Endothelial cell of umbilical vein (primary cell): ENCODE measurements around the gene ITGA3. TPM values are rescaled to one million over a fixed set of nuclear protein-coding genes. Genes with fewer than 3 reads are reported as not detected.

Experiments used
- BruUV-seq: library from RNA; stranded (reverse); fragments of 400-500 nt; replicated peaks from 2 replicates; lab custom pipeline; 2021; lab: Mats Ljungman, UMichigan
- CTCF ChIA-PET: fragments of 300-600, 350-600 bp; sonication (Branson Sonifier 250); formaldehyde crosslinking; loops from one replicate; lab custom pipeline; 2021; ENCODE audit warnings: antibody characterized with exemption, inconsistent platforms; lab: Charles Lee
- POLR2A ChIA-PET: fragments of 300-600, 350-600 bp; sonication (Branson Sonifier 250); formaldehyde crosslinking; loops from one replicate; lab custom pipeline; 2021; ENCODE audit warnings: antibody characterized with exemption, inconsistent platforms; lab: Charles Lee
- DNase-seq: peaks from one replicate; pipeline ENCODE4 v3.0.0-alpha.2; 2011; ENCODE audit warnings: low read depth, low spot score
- FAIRE-seq: peaks from 2 replicates; lab custom pipeline; 2011; peaks lifted over from hg19 to GRCh38; lab: Jason Lieb, UNC
- H2AFZ ChIP-seq: 2 replicates; pipeline ENCODE4 v1.6.0; 2012; ENCODE audit warnings: low read depth, low read length, control low read depth, inconsistent platforms
- H3K27ac ChIP-seq: 2 replicates; pipeline ENCODE4 v1.5.1; 2011; ENCODE audit warnings: low read depth, mild to moderate bottlenecking, control low read depth, low read length, moderate library complexity; ENCODE audit not compliant: insufficient read depth
- H3K27me3 ChIP-seq, 2 experiments: 2 replicates each; pipeline versions ENCODE4 v1.6.0 to v1.6.1; 2011; ENCODE audit warnings: low read length in 2 of 2, mixed read lengths in 1 of 2; ENCODE audit not compliant: control insufficient read depth in 2 of 2, insufficient read depth in 2 of 2
- H3K36me3 ChIP-seq, 2 experiments: 2 replicates in 1 of 2; 3 replicates in 1 of 2; pipeline ENCODE4 v1.5.1; 2011; ENCODE audit warnings: low read length in 2 of 2, mild to moderate bottlenecking in 1 of 2, moderate library complexity in 1 of 2; ENCODE audit not compliant: control insufficient read depth in 2 of 2, insufficient read depth in 2 of 2; ENCODE audit errors: extremely low read depth in 1 of 2
- H3K4me1 ChIP-seq: 3 replicates; pipeline ENCODE4 v1.5.1; 2011; ENCODE audit warnings: mild to moderate bottlenecking, low read length; ENCODE audit not compliant: control insufficient read depth, insufficient read depth; ENCODE audit errors: extremely low read depth
- H3K4me2 ChIP-seq: 2 replicates; pipeline ENCODE4 v1.6.1; 2011; ENCODE audit warnings: low read length, control low read depth, mixed read lengths; ENCODE audit not compliant: insufficient read depth
- H3K4me3 ChIP-seq, 3 experiments: fragments of 200-600 bp in 1 of 3; sonication (generic), shearing (Covaris generic) in 1 of 3; replicated peaks in 1 of 3; 2 replicates each; pipeline ENCODE4 v1.5.1; 2011 to 2016; ENCODE audit warnings: control low read depth in 3 of 3, low read length in 3 of 3, mild to moderate bottlenecking in 2 of 3, inconsistent platforms in 1 of 3, low read depth in 1 of 3, moderate library complexity in 1 of 3; ENCODE audit not compliant: insufficient read depth in 1 of 3
- H3K79me2 ChIP-seq: 2 replicates; pipeline ENCODE4 v1.6.0; 2012; ENCODE audit warnings: low read length, inconsistent platforms; ENCODE audit not compliant: control insufficient read depth, insufficient read depth
- H3K9ac ChIP-seq: replicated peaks from 2 replicates; pipeline ENCODE3; 2011; ENCODE audit warnings: low read length, control low read depth; ENCODE audit not compliant: insufficient read depth; ENCODE audit errors: extremely low read depth
- H3K9me1 ChIP-seq: replicated peaks from 3 replicates; pipeline ENCODE4 v1.6.0; 2011; ENCODE audit warnings: mild to moderate bottlenecking, low read length; ENCODE audit not compliant: control insufficient read depth, insufficient read depth; ENCODE audit errors: extremely low read depth
- H3K9me3 ChIP-seq: replicated peaks from 2 replicates; pipeline ENCODE4 v1.5.1; 2012; ENCODE audit warnings: low read length, inconsistent platforms; ENCODE audit not compliant: control insufficient read depth, insufficient read depth
- H4K20me1 ChIP-seq: replicated peaks from 2 replicates; pipeline ENCODE3; 2011; ENCODE audit warnings: mild to moderate bottlenecking, low read length; ENCODE audit not compliant: control insufficient read depth, insufficient read depth; ENCODE audit errors: extremely low read depth
- EZH2 ChIP-seq: IDR thresholded peaks from 2 replicates; pipeline ENCODE4 v1.6.1; 2012; ENCODE audit warnings: borderline replicate concordance, low read depth, mild to moderate bottlenecking, moderate library complexity, low read length, inconsistent platforms; ENCODE audit not compliant: severe bottlenecking
- FOS ChIP-seq: IDR thresholded peaks from 2 replicates; pipeline ENCODE4 v1.6.1; 2011; ENCODE audit warnings: mild to moderate bottlenecking, low read length, moderate library complexity, borderline replicate concordance; ENCODE audit not compliant: insufficient read depth
- GATA2 ChIP-seq: IDR thresholded peaks from 2 replicates; pipeline ENCODE4 v1.7.0; 2011; ENCODE audit warnings: low read depth, mild to moderate bottlenecking, moderate library complexity, mixed read lengths, low read length; ENCODE audit not compliant: insufficient read length, insufficient read depth
- JUN ChIP-seq: IDR thresholded peaks from 2 replicates; pipeline ENCODE4 v1.6.1; 2011; ENCODE audit warnings: borderline replicate concordance, low read depth; ENCODE audit not compliant: insufficient read length, insufficient read depth
- MAX ChIP-seq: IDR thresholded peaks from 2 replicates; pipeline ENCODE4 v1.6.1; 2011; ENCODE audit not compliant: insufficient read depth, insufficient read length
- MYC ChIP-seq: IDR thresholded peaks from one replicate; pipeline ENCODE4 v1.6.1; 2011; ENCODE audit warnings: mild to moderate bottlenecking, low read depth, low read length
- POLR2A ChIP-seq: IDR thresholded peaks from 2 replicates; pipeline ENCODE4 v1.6.1; 2012; ENCODE audit warnings: low read depth, mild to moderate bottlenecking, control low read depth, low read length
- POLR2AphosphoS5 ChIP-seq: IDR thresholded peaks from 2 replicates; pipeline ENCODE4 v1.6.1; 2012; ENCODE audit warnings: low read depth, mild to moderate bottlenecking, control low read depth, low read length, moderate library complexity; ENCODE audit not compliant: insufficient read depth
- dilution Hi-C: fragments of 300-500 bp; cut with MboI; formaldehyde crosslinking; loops from one replicate; pipeline ENCODE4 v1.15.0; 2019; ENCODE audit warnings: low sequenced_read_pairs; ENCODE audit not compliant: extremely low pct_ligation_motif_present
- intact Hi-C: fragments of 100-400 bp; cut with micrococcal nuclease; formaldehyde crosslinking; loops from one replicate; pipeline ENCODE4 v1.10.0; 2022
- polyA plus RNA-seq, 4 experiments: library from polyadenylated mRNA; depleted of rRNA in 3 of 4; stranded (reverse) in 3 of 4; unstranded in 1 of 4; fragments of >200 nt; gene quantifications; 2 replicates each; pipeline versions ENCODE4 v1.2.1 to v1.2.3, GENCODE V29; 2011 to 2012; ENCODE audit warnings: missing spikeins in 1 of 4
- total RNA-seq: library from RNA; stranded (reverse); gene quantifications from 2 replicates; pipeline ENCODE4 v1.2.3, GENCODE V29; 2021
- TF ChIP-seq, protein P1 (sequence below), 2 donors: IDR thresholded peaks; 1 replicate in 1 of 2; 2 replicates in 1 of 2; pipeline ENCODE4 v1.5.1; 2011; ENCODE audit warnings: low read length in 2 of 2, mild to moderate bottlenecking in 2 of 2, moderate library complexity in 2 of 2, control low read depth in 1 of 2, inconsistent platforms in 1 of 2, low read depth in 1 of 2; ENCODE audit not compliant: insufficient read depth in 1 of 2; ENCODE audit errors: extremely low read depth in 1 of 2

Gene ITGA3
- total and polyA plus RNA-seq, 2 donors (not counting 3 experiments of a cell fraction or from before 2014, with no cell fraction given) = 92.7 to 112 TPM

DNA sequence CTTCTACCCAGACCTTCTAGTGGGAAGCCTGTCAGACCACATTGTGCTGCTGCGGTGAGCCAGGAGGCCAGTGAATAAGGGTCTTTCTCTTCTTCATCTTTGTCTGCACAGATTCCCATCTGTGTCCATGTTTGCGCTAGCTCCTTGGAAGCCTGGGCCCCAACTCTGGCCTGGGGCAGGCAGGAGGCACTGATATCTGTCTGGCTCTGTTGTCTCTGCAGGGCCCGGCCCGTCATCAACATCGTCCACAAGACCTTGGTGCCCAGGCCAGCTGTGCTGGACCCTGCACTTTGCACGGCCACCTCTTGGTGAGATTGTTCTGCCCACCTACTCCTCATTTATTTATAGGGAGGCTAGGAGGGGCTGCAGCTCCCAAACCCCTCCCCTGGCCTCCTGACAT is 18.3 kb downstream of the ITGA3 start:
- ChIA-PET CTCF (interaction anchor here (0.7 to 1.9 kb wide), 5 partner anchors 13 to 76 kb away, joined by 3 to 15 read pairs (median 7); partner anchors contain the start of gene ITGA3), POLR2A (no interaction called here)
- BruUV-seq = no TSS peak

More for the DNA sequence above, 18.3 kb downstream of the ITGA3 start:
- Histone ChIP-seq H3K36me3 (peaks cover 11 to 46% of the 10 kb centered on the region in 2 experiments), H3K79me2 (no peaks in the 10 kb centered on the region), H3K9ac (no peak overlapping the region), H3K4me3 (no peak overlapping the region), H3K4me2 (no peak overlapping the region), H2AFZ (no peak overlapping the region), H3K9me1 (no peaks in the 10 kb centered on the region), H4K20me1 (no peaks in the 10 kb centered on the region), H3K9me3 (no peaks in the 10 kb centered on the region), H3K4me1 (no peaks in the 10 kb centered on the region), H3K27me3 (no peaks in the 10 kb centered on the region), H3K27ac (no peak overlapping the region)
- no peak for FAIRE-seq
- no peak for TF ChIP-seq EZH2
- TF ChIP-seq GATA2 = no peak
- TF ChIP-seq MYC = no peak
- TF ChIP-seq JUN = no peak
- no peak for TF ChIP-seq POLR2AphosphoS5
- TF ChIP-seq POLR2A = no peak
- no peak for TF ChIP-seq FOS
- TF ChIP-seq, protein P1, sequence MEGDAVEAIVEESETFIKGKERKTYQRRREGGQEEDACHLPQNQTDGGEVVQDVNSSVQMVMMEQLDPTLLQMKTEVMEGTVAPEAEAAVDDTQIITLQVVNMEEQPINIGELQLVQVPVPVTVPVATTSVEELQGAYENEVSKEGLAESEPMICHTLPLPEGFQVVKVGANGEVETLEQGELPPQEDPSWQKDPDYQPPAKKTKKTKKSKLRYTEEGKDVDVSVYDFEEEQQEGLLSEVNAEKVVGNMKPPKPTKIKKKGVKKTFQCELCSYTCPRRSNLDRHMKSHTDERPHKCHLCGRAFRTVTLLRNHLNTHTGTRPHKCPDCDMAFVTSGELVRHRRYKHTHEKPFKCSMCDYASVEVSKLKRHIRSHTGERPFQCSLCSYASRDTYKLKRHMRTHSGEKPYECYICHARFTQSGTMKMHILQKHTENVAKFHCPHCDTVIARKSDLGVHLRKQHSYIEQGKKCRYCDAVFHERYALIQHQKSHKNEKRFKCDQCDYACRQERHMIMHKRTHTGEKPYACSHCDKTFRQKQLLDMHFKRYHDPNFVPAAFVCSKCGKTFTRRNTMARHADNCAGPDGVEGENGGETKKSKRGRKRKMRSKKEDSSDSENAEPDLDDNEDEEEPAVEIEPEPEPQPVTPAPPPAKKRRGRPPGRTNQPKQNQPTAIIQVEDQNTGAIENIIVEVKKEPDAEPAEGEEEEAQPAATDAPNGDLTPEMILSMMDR (IDR thresholded peaks at IDR 0.05; ENCODE audit: extremely low read depth in 1 of 2, insufficient read depth in 1 of 2, low read depth in 1 of 2, low read length in 2 of 2) = no peak
- TF ChIP-seq MAX = no peak
- intact Hi-C loops = no loop called here
- DNase-seq = no peak
- dilution Hi-C loops = no loop called here
